Stimulated activated CD4-positive, alpha-beta T cell treated with anti-CD3 and anti-CD28 coated beads, Interleukin-4, amount 100 ng/mL, for 4 hours (primary cell): Measurements from ENCODE around the gene LDAH.

Source experiments
- DNase-seq, 2 experiments: peaks; one replicate each; pipeline ENCODE4 v3.0.0-alpha.2; 2020

The LDAH gene

DNA sequence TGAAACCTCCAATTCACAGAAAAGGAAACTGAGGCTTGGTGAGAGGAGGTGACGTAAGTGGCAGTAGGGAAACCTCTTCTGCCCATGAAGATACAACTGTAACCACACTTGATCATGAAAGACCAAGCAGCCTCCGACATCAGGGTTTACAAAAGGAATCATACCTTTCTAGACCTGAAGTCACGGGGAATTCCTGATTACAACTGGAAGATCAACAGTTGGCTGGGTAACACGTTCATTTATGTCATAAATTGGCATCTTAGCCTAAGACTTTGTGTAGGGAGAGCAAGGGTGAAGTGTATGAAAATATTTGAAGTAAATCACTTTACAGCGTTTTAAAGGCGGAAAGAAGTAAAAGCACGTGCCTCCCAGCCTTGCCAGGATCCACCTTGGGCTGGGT is 172.9 kb downstream of the LDAH start:
- DNase-seq = no peak

GRCh38 chr2:20649576-20649975 is 173.3 kb downstream of the LDAH start:
- no peak for DNase-seq

DNA sequence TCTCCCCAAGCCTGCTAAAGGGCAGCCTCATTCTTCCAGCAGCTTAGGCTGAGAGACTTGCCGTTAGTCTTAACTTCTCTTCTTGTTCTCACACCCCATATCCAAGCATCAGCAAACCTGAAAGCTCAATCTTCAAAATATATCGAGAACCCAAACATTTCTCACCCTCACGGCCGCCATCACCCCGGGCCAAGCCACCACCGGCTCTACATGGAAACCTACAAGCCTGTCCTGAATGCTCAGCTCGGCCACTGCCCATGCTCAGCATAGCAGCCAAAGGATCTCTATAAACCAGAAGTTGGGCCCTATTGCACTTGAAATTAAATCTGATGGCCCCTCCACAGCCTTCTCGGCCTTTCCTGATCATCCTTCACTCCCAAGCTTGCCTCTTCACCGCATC is 174.1 kb downstream of the LDAH start:
- no peak for DNase-seq

GRCh38 chr2:20648206-20648605 is 174.7 kb downstream of the LDAH start:
- no peak for DNase-seq

DNA sequence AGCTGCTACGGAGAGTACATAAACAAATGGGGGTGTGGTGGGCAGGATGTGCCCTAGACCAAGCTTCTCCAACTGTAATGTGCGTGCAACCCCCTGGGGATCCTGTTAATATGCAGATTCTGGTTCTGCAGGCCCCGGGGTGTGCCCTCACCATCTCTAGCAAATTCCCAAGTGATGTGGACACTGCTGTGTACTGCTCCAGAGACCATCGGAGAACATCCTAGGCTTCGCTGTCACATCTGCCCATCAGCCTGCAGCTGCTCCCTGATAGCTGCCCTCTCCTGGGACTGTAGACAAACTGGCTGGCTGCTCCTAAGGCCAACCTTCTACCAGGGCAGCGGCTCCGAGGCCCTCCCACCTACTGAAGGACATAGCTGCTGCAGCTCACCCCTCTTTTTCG is 175.2 kb downstream of the LDAH start:
- DNase-seq = no peak

GRCh38 chr2:20647211-20647610 is 175.7 kb downstream of the LDAH start:
- no peak for DNase-seq

GRCh38 chr2:20646446-20646845 is 176.5 kb downstream of the LDAH start:
- DNase-seq = no peak

- DNase-seq = no peak
Observed at GRCh38 chr2:20645761-20646160, 177.1 kb downstream of the LDAH start.

DNA sequence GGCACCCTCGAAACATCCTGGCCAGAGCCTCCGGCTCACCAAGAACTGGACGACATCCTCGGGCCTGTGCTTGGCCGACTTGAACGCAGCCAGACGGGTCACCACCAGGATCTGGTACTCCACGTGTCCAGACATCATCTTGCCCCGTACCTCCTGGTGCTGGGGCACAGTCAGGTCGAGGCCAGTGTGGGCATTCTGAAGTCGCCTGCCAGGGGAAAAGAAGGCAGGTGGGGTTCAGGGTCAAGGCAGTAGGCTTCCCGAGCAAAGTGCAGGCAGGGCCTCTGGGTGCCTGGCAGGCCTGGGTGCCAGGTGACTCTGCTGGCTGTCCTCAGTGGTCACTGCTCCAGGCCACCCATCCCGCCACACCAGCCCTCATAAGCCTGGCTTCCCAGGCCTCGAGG is 177.6 kb downstream of the LDAH start:
- no peak for DNase-seq

DNA sequence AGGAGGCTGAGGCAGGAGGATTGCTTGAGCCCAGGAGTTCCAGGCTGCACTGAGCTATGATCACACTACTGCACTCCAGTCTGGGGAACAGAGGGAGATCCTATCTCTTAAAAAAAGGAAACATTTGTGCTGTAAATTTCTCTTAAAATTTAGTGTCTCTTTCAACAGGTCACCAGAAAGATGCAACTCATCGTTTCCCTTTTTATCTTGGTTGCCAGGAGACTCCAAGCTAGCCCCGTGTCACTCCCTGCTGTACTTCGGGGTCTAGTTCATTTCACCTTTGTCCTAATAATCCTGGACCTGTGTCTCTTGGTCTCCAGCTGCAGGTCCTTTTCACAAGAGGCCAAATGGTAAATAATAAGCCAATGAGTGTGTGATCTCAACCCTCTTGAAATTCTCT is 179.1 kb downstream of the LDAH start:
- no peak for DNase-seq

DNA sequence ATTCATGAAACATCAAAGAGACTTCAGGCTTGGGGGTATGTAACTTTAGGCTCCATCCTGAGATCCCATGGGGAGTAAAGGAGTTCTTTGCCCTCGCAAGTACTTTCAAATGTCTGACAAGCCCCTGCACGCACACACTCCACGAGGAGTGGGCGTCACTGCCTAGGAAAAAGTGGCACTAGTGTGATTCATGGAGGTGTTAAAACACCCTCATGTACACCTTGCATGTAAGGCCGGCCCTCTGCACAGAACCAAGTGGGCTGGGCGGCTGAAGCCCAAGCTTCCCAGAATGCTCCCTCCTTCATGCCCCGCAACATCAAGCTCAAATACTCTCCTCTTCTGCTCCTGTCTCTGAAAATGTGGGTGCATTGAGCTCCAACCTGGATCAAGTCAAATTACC is 179.8 kb downstream of the LDAH start:
- DNase-seq = no peak

DNA sequence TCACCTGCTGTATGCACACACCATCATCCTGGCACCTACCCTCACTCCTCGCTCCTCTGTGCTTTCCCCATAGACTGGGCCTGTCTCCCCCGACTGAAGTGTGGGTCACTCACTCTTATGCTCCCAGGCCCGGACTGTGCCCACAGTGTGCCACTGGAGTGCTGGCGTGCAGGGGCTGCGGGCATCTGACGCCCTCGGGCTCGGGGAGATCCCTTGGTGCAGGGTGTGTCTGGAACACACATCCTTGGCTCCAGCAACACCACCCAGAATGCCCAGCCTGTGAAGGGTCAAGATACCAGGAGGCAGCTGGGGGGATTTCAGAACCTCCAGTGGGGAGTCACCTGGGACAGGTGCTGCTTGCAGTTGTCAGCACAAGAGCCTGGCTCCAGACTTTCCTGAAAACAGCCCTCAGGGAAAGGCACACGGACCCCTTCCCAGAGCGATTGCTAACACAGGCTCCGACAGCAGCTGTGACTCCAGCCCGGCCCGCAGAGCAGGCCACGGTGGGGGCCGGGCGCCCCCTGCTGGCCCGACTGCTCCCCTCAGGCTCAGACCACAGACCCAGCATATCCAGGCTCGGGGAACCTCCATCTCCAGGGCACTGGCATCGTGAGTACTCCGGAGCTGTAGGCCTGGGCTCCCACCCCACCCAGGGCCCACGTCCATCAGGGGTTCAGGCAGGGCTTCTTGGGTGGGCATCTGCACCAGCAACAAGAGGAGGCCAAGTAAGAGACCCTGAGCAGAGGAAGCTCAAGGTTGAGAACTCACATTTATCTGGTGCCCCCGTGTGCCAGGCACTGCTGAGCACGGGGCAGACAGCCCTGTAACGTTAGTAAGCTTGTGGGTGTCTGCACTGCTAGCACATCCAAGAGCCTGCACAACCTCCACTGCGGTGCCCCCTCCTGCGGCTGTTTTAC is 180.6 kb downstream of the LDAH start:
- peak; percentile 61 to 76 for DNase-seq

DNA sequence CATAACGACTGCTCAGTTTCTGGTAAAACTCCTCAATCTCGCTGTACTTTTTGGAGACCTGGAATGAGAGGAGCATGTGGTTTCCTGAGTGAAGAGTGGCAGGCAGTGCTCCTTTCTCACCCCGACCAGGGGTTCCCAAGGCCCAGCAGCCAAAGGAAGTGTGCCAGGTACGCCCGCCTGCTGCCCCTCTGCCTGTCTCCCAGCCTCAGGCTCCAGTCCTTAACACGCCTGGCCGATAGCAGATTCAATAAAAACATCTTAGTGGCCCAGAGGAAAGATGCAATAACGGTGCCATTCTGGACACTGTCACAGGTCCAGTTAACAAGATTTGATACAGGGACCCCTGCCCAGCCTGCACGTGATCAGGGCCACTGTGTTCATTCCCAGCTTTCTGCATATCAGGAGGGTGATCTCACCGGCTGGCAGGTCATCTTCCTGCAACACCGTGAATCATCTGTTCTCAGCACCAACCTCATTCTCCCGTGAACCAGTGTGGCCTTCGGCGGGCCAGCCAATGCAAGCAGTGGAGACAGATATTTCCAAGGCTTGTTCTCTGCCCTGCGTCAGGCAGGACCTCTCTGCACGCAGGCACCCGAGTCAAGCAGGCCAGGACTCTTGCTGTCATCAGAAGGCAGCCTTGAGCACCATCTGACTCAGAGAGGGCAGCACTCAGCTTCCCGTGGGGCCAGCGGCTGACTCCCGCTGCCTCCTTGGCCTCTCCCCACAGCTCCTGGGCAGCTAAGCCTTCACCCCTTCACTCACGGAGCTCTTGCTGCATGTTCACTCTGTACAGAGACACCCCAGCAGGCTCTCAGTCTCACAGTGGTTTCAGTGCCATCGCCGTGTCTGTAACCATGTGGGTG is 181.5 kb downstream of the LDAH start:
- no peak for DNase-seq

DNA sequence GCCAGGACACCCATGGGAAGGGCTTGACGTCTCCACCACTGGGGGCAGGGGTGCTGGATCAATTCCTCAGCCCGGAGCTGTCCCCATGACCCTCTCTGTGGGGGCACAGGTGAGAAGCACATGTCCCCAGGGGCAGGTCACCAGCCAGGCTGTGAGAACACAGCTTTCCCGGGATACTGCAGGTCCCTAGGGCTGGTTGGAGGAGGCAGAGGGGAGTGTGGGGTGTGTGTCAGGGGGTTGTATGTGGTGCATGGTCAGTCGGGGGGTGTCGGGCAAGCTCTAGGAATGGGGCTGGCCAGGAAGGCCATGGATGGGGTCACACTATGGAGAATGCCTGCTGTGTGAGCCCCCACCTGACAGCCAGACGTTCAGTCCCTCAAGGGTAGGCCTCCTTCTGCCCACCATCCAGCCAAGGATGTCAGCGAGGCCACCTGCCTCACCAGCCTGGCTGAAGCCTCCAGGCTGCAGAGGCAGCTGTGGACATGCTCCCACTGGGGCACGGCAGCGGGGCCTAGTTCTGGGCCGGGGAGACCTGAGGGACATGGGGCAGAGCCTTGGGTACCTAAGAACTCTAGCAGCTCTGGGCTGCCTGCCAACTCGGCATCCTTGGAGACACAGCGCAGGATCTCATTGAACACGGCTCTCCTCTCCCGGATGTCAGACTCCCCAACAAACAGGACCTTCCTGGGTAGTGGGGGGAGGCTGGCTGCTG is 182.3 kb downstream of the LDAH start:
- no peak for DNase-seq

DNA sequence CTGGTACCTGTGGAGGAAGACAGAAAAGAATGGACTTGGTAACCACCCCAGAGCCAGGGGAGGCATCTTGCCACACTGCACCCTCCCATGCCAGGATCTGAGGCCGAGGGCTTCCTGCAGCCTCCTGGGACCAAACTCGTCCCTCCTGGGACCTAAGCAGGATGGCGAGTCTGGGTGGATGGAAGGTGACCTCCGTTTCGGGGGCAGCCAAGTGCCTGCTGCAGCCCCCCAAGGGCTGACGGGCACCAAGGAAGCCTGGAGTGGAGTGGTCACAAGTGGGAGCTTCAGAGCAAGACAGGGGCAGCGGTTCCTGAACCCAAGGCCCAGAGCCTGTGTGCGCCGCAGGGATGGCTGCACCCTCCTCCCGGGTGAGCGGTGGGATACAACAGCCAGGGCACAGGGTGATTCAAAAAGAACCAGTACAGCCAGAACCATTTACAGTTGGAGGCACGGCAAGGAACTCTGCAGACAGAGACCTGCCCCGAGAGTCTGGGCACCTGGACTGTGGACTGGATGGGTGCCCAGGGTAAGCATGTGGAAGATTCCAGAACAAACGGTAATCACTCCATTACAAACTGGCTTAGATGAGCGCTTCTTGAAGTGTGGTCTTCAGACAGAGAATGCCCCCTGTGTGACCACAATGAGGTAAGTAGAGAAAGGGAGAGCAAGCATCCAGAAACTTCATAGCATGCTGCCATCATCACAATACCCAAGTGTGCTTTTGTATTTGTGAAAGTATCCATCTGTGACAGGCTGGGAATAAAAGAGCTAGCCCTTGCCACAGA is 184.1 kb downstream of the LDAH start:
- DNase-seq = no peak

GRCh38 chr2:20638014-20638413 is 184.9 kb downstream of the LDAH start:
- DNase-seq = no peak

- DNase-seq = no peak
Observed at GRCh38 chr2:20637147-20637546, 185.8 kb downstream of the LDAH start.

GRCh38 chr2:20635675-20636584 is 187.0 kb downstream of the LDAH start:
- DNase-seq = peak in 1 of 2 experiments; percentile 42

GRCh38 chr2:20635113-20635510 is 187.8 kb downstream of the LDAH start:
- DNase-seq = no peak

GRCh38 chr2:20634507-20635112 is 188.3 kb downstream of the LDAH start:
- DNase-seq = no peak
